HUES6 (cell line): ENCODE measurements around the gene NPC1.
"Not testable (repeated sequence)": the region's sequence is repeated elsewhere in the genome, so short reads cannot be mapped to it uniquely, and the experiment has no call there.

Experiments
- H3K27ac ChIP-seq: 2 replicates; pipeline ENCODE4 v1.7.0; 2013; ENCODE audit warnings: low read depth, mild to moderate bottlenecking, low read length, inconsistent platforms
- H3K27me3 ChIP-seq: 2 replicates; pipeline ENCODE4 v1.6.1; 2013; ENCODE audit warnings: low read length; ENCODE audit not compliant: control insufficient read depth, insufficient read depth
- H3K36me3 ChIP-seq: 2 replicates; pipeline ENCODE4 v1.6.1; 2013; ENCODE audit warnings: low read length; ENCODE audit not compliant: control insufficient read depth, insufficient read depth
- H3K4me1 ChIP-seq: 2 replicates; pipeline ENCODE4 v1.6.1; 2013; ENCODE audit warnings: low read length; ENCODE audit not compliant: control insufficient read depth, insufficient read depth
- H3K4me3 ChIP-seq: 2 replicates; pipeline ENCODE4 v1.5.1; 2013; ENCODE audit warnings: low read depth, low read length
- H3K9ac ChIP-seq: one replicate; pipeline ENCODE4 v1.6.1; 2013; ENCODE audit warnings: mild to moderate bottlenecking, low read length
- H3K9me3 ChIP-seq: 2 replicates; pipeline ENCODE4 v1.6.1; 2013; ENCODE audit warnings: low read depth, low read length; ENCODE audit not compliant: control insufficient read depth, insufficient read depth

The NPC1 gene

DNA sequence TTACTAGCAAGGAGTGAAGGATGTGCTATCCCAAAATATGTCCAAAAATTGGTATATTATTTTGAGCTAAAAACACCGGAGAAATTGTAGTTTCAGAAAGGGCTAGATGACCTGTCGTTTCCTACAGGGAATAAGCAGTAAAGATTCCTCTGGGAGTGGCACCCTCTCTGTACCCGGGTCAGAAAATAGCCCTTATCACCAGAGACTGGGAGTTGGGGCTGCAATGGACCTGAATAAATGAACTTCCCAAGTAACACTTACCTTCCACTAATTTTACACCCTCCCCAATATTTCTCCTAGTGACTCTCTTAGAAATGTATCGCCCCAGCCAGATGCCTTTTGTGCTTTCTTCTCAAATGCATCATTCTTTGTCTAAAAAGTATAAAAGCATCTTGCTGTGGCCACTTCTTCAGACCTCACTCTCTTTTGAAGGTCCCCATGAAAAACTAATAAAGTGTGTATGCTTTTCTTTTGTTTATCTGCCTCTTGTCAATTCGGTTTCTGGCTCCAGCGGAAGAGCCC, 83.7 kb downstream of the NPC1 start:
- Histone ChIP-seq H3K4me1 (peaks cover 19% of the 10 kb centered on the region; the same call in 1 of the 2 replicates), H3K27me3 (peaks cover 26% of the 10 kb centered on the region), H3K4me3 (peak overlapping the region; percentile 94), H3K9me3 (no peaks in the 10 kb centered on the region), H3K36me3 (peaks cover 4% of the 10 kb centered on the region; the same call in 1 of the 2 replicates), H3K27ac (no peak overlapping the region; the same call in 1 of the 2 replicates), H3K9ac (peak overlapping the region; percentile 78)

GRCh38 chr18:23501626-23502025, 84.7 kb downstream of the NPC1 start:
- peaks cover 26% of the 10 kb centered on the region for H3K27me3 ChIP-seq
- H3K9ac ChIP-seq: no peak overlapping the region
- H3K4me1 ChIP-seq: peaks cover 19% of the 10 kb centered on the region; the same call in 1 of the 2 replicates
- no peaks in the 10 kb centered on the region for H3K9me3 ChIP-seq
- no peaks in the 10 kb centered on the region for H3K36me3 ChIP-seq
- no peak overlapping the region for H3K27ac ChIP-seq
- H3K4me3 ChIP-seq: no peak overlapping the region

DNA sequence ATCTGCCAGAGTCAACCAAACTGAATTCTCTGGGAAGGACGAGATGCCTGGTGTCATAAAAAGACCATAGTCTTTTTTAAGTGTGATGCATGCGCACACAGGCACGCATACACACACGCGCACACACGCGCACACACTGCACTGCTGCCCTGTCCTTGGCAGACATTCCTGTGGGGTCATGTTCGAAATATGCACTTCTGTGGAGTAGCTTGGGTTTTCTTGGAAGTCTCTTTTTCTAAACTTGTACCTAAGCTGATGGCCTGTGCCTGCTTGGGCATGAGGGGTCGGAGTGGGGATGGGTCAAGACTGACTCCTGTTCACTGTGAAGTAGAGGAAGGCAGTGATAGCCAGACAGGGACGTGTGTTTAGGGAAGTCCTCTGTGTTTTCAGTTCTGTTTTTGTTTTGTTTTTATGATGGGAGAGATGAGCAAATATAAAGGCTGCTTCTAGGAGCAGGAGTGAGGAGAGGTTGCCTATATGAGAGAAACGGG, 87.0 kb downstream of the NPC1 start:
- Histone ChIP-seq H3K36me3 (no peaks in the 10 kb centered on the region), H3K4me1 (peaks cover 15% of the 10 kb centered on the region; the same call in 1 of the 2 replicates), H3K27ac (no peak overlapping the region), H3K9ac (no peak overlapping the region), H3K9me3 (no peaks in the 10 kb centered on the region), H3K4me3 (no peak overlapping the region), H3K27me3 (peaks cover 21% of the 10 kb centered on the region)

DNA sequence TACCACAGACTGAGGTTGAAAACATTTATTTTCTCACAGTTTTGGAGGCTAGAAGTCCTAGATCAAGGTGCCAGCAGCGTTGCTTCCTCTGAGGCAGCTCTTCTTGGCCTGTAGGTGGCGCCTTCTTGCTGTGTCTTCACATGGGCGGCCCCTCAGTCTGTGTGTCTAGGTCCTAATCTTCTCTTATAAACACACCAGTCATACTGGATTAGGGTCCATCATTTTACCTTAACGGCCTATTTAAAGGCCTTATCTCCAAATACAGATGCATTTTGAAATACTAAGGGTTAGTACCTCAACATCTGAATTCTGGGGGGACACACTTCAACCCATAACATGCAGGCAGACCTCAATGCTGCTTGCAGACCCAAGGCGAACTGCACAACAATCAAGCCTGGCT, 87.4 kb downstream of the NPC1 start:
- Histone ChIP-seq H3K27ac (no peak overlapping the region), H3K27me3 (peaks cover 16% of the 10 kb centered on the region), H3K4me1 (peaks cover 12% of the 10 kb centered on the region; the same call in 1 of the 2 replicates), H3K4me3 (no peak overlapping the region), H3K36me3 (no peaks in the 10 kb centered on the region), H3K9ac (no peak overlapping the region), H3K9me3 (no peaks in the 10 kb centered on the region)

DNA sequence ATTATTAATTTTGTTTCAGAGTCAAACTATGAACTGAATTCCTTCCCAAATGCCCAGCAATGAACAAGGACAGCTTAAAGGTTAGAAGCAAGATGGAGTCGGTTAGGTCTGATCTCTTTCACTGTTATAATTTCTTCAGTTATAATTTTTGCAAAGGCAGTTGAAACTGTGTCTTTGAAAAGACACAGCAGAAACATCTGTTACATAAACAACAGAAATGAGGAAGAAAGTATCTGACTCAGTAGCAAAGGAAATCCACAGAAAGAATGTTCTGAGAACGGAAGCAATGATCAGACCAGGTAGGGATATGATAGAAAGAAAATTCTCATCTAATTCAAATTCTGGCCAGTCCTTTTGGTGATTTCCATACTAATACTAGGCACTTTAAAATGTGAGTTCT, 88.2 kb downstream of the NPC1 start:
- no peaks in the 10 kb centered on the region for H3K36me3 ChIP-seq
- H3K9me3 ChIP-seq: no peaks in the 10 kb centered on the region
- H3K4me3 ChIP-seq: no peak overlapping the region
- H3K27me3 ChIP-seq: peaks cover 12% of the 10 kb centered on the region
- peaks cover 12% of the 10 kb centered on the region; the same call in 1 of the 2 replicates for H3K4me1 ChIP-seq
- H3K9ac ChIP-seq: no peak overlapping the region
- no peak overlapping the region for H3K27ac ChIP-seq

DNA sequence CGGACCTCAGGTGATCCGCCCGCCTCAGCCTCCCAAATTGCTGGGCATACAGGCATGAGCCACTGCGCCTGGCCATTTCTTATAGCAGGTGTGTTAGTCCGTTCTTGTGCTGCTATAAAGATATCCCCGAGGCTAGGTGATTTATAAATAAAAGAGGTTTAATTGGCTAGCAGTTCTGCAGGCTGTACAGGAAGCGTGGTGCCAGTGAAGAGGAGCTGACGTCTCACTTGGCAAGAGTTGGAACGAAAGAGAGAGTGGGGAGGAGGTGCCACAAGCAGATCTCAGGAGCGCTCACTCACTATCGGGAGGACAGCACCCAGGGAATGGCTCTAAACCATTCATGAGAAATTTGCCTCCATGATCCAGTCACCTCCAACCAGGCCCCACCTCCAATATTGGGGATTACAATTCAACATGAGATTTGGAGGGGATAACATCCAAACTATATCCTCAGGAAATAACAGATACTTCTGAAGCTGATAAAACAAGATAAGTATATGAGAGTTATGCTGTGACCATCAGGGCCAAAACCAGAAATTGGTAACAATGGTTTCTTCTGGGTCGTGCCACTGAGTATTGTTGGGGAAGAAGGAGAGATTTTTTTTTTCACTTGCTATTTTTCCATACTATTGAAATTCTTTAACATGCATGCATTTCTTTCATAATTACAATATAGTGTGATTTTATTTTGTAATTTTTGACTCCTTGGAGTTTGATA, 90.4 kb downstream of the NPC1 start:
- Histone ChIP-seq H3K36me3 (no peaks in the 10 kb centered on the region), H3K9ac (no peak overlapping the region), H3K27ac (no peak overlapping the region), H3K9me3 (no peaks in the 10 kb centered on the region), H3K4me3 (no peak overlapping the region), H3K27me3 (no peaks in the 10 kb centered on the region), H3K4me1 (peaks cover 7% of the 10 kb centered on the region; the same call in 1 of the 2 replicates)

- no peaks in the 10 kb centered on the region for H3K36me3 ChIP-seq
- peaks cover 4% of the 10 kb centered on the region; the same call in 1 of the 2 replicates for H3K9me3 ChIP-seq
- no peaks in the 10 kb centered on the region for H3K27me3 ChIP-seq
- no peak overlapping the region for H3K27ac ChIP-seq
- H3K9ac ChIP-seq: no peak overlapping the region
- peaks cover 7% of the 10 kb centered on the region; the same call in 1 of the 2 replicates for H3K4me1 ChIP-seq
- no peak overlapping the region for H3K4me3 ChIP-seq
These were observed 91.3 kb downstream of the NPC1 start for GRCh38 chr18:23494992-23495391.

DNA sequence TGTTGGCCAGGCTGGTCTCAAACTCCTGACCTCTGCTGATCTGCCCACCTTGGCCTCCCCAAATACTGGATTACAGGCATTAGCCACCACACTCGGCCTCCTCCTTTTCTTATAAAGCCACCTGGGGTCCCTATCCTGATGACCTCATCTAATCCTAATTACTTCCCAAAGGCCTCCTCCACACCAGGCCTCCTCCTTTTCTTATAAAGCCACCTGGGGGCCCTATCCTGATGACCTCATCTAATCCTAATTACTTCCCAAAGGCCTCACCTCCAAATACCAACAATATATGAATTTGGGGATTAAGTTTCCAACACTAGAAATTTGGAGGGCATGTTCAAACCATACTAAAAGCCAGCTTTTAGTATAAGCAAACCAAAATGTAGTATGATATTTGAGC, 92.7 kb downstream of the NPC1 start:
- no peaks in the 10 kb centered on the region for H3K36me3 ChIP-seq
- no peak overlapping the region for H3K4me3 ChIP-seq
- no peaks in the 10 kb centered on the region for H3K4me1 ChIP-seq
- peaks cover 4% of the 10 kb centered on the region; the same call in 1 of the 2 replicates for H3K9me3 ChIP-seq
- no peak overlapping the region for H3K27ac ChIP-seq
- H3K9ac ChIP-seq: no peak overlapping the region
- H3K27me3 ChIP-seq: no peaks in the 10 kb centered on the region

GRCh38 chr18:23489586-23489985, 96.7 kb downstream of the NPC1 start:
- H3K4me1 ChIP-seq: peaks cover 13% of the 10 kb centered on the region
- not testable (repeated sequence) for H3K9me3 ChIP-seq, H3K9ac ChIP-seq, H3K27me3 ChIP-seq, H3K36me3 ChIP-seq, H3K27ac ChIP-seq, H3K4me3 ChIP-seq

- Histone ChIP-seq H3K27ac (no peak overlapping the region), H3K9me3 (peaks cover 4% of the 10 kb centered on the region; the same call in 1 of the 2 replicates), H3K36me3 (no peaks in the 10 kb centered on the region; the same call in 1 of the 2 replicates), H3K27me3 (no peaks in the 10 kb centered on the region), H3K4me1 (peaks cover 16% of the 10 kb centered on the region), H3K9ac (no peak overlapping the region), H3K4me3 (no peak overlapping the region)
These were observed 98.4 kb downstream of the NPC1 start for GRCh38 chr18:23487738-23488570.
